GM21423 (cell line): ENCODE results near the gene DKC1.
"Not testable (repeated sequence)": the region's sequence is repeated elsewhere in the genome, so short reads cannot be mapped to it uniquely, and the experiment has no call there.

ENCODE experiments used
- ATAC-seq: cut with Tn5 transposase; IDR thresholded peaks from one replicate; pipeline ENCODE4 v1.9.1; 2021; ENCODE audit warnings: mild to moderate bottlenecking, moderate library complexity; ENCODE audit not compliant: unreplicated experiment

The DKC1 gene

GRCh38 chrX:154785716-154786115 is 23.1 kb downstream of the DKC1 start:
- no peak for ATAC-seq

GRCh38 chrX:154791467-154791866 is 28.8 kb downstream of the DKC1 start:
- ATAC-seq = no peak

- no peak for ATAC-seq
Measured at GRCh38 chrX:154791939-154792338, 29.3 kb downstream of the DKC1 start.

GRCh38 chrX:154793084-154793795 is 30.6 kb downstream of the DKC1 start:
- no peak for ATAC-seq

- ATAC-seq = no peak
Measured at GRCh38 chrX:154795016-154795415, 32.4 kb downstream of the DKC1 start.

- no peak for ATAC-seq
Measured at GRCh38 chrX:154797006-154797405, 34.3 kb downstream of the DKC1 start.

GRCh38 chrX:154799556-154800348 is 37.1 kb downstream of the DKC1 start:
- ATAC-seq = no peak

- no peak for ATAC-seq
Measured at GRCh38 chrX:154800478-154801210, 38.0 kb downstream of the DKC1 start.

- no peak for ATAC-seq
Measured at GRCh38 chrX:154802947-154803346, 40.3 kb downstream of the DKC1 start.

- no peak for ATAC-seq
Measured at GRCh38 chrX:154804261-154804956, 41.7 kb downstream of the DKC1 start.

GRCh38 chrX:154804957-154805695 is 42.5 kb downstream of the DKC1 start, which contains the start of gene MPP1:
TSS of gene MPP1 (minus strand) at chrX:154805485. CDS start at chrX:154805373, 112 bp downstream.
- ATAC-seq = peak; percentile 94

GRCh38 chrX:154805696-154806091 is 43.0 kb downstream of the DKC1 start:
- no peak for ATAC-seq

GRCh38 chrX:154806837-154807501 is 44.3 kb downstream of the DKC1 start:
- ATAC-seq = no peak

GRCh38 chrX:154809939-154810665 is 47.4 kb downstream of the DKC1 start:
- ATAC-seq = no peak

- ATAC-seq = no peak
Measured at GRCh38 chrX:154812341-154813101, 49.9 kb downstream of the DKC1 start.

GRCh38 chrX:154813801-154814200 is 51.1 kb downstream of the DKC1 start:
- ATAC-seq = no peak

GRCh38 chrX:154815274-154815818 is 52.7 kb downstream of the DKC1 start:
- ATAC-seq = no peak

GRCh38 chrX:154816326-154816898 is 53.7 kb downstream of the DKC1 start:
- ATAC-seq = not testable (repeated sequence)
